Thyroid gland (tissue), 4 donors: ENCODE measurements around the gene KLLN.

ENCODE experiments used
- POLR2A ChIP-seq, 2 donors: fragments of 450-650 bp; IDR thresholded peaks; one replicate each; pipeline ENCODE4 v1.6.1; 2017; ENCODE audit warnings: antibody characterized with exemption in 2 of 2, mild to moderate bottlenecking in 2 of 2, moderate library complexity in 1 of 2
- TF ChIP-seq, protein P1 (sequence below), 6 experiments: fragments of 200-600 bp in 3 of 6; fragments of 450-650 bp in 3 of 6; sonication (generic) in 3 of 6; IDR thresholded peaks; one replicate each; pipeline ENCODE4 v1.5.1; 2016 to 2019; ENCODE audit warnings: antibody characterized with exemption in 6 of 6, mild to moderate bottlenecking in 2 of 6, inconsistent platforms in 1 of 6, moderate library complexity in 1 of 6

DNA sequence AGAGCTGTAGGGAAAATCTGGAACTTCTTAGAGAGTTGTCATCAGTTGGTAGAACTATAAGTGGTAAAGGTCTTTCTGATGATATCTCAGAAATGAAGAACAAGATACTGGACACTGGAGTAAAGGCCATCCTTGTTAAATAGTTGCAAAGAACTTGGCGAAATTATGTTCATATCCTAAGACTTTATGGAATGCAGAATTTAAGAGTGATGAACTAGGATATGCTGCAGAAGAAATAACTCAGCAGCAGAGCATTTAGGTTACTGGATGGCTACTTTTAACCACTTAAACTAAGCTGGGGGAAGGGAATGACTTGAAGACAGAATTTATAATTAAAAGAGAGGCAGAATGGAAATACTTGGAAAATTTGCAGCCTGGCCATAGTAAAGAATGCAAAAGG, 23.8 kb upstream of the KLLN start:
- TF ChIP-seq, protein P1, sequence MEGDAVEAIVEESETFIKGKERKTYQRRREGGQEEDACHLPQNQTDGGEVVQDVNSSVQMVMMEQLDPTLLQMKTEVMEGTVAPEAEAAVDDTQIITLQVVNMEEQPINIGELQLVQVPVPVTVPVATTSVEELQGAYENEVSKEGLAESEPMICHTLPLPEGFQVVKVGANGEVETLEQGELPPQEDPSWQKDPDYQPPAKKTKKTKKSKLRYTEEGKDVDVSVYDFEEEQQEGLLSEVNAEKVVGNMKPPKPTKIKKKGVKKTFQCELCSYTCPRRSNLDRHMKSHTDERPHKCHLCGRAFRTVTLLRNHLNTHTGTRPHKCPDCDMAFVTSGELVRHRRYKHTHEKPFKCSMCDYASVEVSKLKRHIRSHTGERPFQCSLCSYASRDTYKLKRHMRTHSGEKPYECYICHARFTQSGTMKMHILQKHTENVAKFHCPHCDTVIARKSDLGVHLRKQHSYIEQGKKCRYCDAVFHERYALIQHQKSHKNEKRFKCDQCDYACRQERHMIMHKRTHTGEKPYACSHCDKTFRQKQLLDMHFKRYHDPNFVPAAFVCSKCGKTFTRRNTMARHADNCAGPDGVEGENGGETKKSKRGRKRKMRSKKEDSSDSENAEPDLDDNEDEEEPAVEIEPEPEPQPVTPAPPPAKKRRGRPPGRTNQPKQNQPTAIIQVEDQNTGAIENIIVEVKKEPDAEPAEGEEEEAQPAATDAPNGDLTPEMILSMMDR (IDR thresholded peaks at IDR 0.05), result no peak
- no peak for TF ChIP-seq POLR2A (IDR thresholded peaks at IDR 0.05)
